ENCODE results near the gene PGM1. TPM values are rescaled to one million over a fixed set of nuclear protein-coding genes. Genes with fewer than 3 reads are reported as not detected.

Gene PGM1
- total RNA-seq, 8 experiments from 2014 or later = 24.4 to 50.1 (median 34.2) TPM

DNA sequence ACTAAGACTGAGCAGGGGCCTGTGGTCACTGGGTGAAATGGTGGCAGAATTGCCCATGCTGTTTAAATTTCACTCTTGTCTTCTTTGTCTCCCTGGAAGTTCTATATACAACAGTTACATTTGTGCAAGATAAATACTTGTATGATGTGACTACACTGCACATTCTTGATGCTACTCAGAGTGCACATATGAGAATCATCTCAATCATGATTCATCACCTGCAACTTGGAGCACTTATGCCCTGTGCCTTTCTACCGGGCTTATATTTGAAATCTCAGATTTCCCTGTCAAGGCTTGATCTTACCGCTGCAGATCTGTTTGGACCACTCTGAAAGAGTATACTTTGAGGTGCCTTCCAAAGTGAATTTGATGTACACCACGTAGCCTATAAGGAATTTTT, 10.6 kb downstream of the PGM1 start:
- ATAC-seq (replicated peaks in 6 of 8) = no peak
- no peak overlapping the region for H3K27ac ChIP-seq
- in situ Hi-C loops (cut with MboI; ENCODE audit: low pct_unique_long_range_greater_than_20kb in 2 of 9, low sequenced_read_pairs in 9 of 9, unreplicated experiment in 9 of 9) = loop anchor here in 6 of 9 experiments (25.0 kb wide), 1 partner anchor 633 kb away; no protein-coding TSS in a partner anchor
- no peaks in the 10 kb centered on the region for H3K4me1 ChIP-seq (replicated peaks in 1 of 2)
- 80 to 100% (median 89%) methylated on average over 1 to 3 of the region's 3 CpGs; no CpG with 5 or more reads in 2 of the 10 experiments for whole genome bisulfite sequencing, 10 experiments
- no peak overlapping the region for H3K4me3 ChIP-seq

DNA sequence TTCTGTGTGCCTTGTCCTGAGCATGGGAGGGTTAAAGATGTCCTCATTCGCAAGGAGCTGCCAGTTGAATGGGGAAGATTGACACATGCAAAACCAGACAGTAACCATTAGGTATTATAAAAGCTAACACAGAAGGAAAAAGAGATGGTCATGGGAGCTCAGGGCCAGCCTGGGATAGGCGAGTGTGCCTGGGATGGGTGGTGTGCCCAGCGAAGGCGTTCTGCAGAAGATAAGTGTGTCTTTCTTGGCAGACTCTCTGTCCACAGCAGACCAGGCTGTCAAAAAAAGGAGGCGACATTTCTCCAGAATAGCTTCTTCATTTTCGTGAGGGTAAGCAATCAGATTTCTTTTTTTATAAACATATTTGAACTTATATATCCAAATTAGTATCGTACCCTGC, 14.1 kb downstream of the PGM1 start:
- in situ Hi-C loops (cut with MboI; ENCODE audit: low pct_unique_long_range_greater_than_20kb in 2 of 9, low sequenced_read_pairs in 9 of 9, unreplicated experiment in 9 of 9) = loop anchor here in 6 of 9 experiments (25.0 kb wide), 1 partner anchor 630 kb away; no protein-coding TSS in a partner anchor
- no peak for ATAC-seq (replicated peaks in 6 of 8)
- 87 to 100% (median 94%) methylated on average over 1 to 7 of the region's 7 CpGs; no CpG with 5 or more reads in 1 of the 10 experiments for WGBS, 10 experiments
- no peaks in the 10 kb centered on the region for H3K4me1 ChIP-seq (replicated peaks in 1 of 2)
- no peak overlapping the region for H3K4me3 ChIP-seq
- H3K27ac ChIP-seq = no peak overlapping the region

DNA sequence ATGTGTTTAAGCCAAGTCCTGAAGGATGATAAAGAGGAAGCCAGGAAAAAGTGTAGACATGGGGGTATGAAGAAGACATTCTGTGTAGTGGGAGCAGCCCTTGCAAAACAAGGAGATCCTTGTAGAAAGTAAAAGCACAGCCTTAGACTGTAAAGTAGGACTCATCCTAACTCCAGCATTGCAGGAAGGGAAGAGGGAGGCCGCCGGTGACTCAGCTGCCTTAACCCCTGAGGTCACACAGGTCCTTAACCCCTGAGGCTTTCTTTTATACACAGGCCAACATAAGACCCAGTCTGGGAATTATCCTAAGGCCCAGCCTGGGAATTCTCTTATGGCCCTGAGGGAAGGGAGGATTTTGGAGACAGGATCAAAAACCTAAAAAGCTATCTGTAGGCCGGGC, 18.0 kb downstream of the PGM1 start:
- in situ Hi-C loops (cut with MboI; ENCODE audit: low pct_unique_long_range_greater_than_20kb in 2 of 9, low sequenced_read_pairs in 9 of 9, unreplicated experiment in 9 of 9) = loop anchor here in 7 of 9 experiments (10.0 to 25.0 kb wide), 2 partner anchors 626 to 634 kb away; no protein-coding TSS in a partner anchor
- ATAC-seq (replicated peaks in 6 of 8) = no peak
- Histone ChIP-seq H3K4me1 (replicated peaks in 1 of 2) (peaks cover 0 to 3% of the 10 kb centered on the region in 2 donors), H3K4me3 (no peak overlapping the region), H3K27ac (no peak overlapping the region)
- 30 to 100% (median 80%) methylated on average over 1 to 3 of the region's 3 CpGs; no CpG with 5 or more reads in 4 of the 10 experiments for WGBS, 10 experiments

- 44 to 100% (median 86%) methylated on average over 1 to 4 of the region's 4 CpGs for WGBS, 10 experiments
- no peak for ATAC-seq (replicated peaks in 6 of 8)
- Histone ChIP-seq H3K4me1 (replicated peaks in 1 of 2) (peaks cover 0 to 3% of the 10 kb centered on the region in 2 donors), H3K4me3 (no peak overlapping the region), H3K27ac (no peak overlapping the region)
- in situ Hi-C loops (cut with MboI; ENCODE audit: low pct_unique_long_range_greater_than_20kb in 2 of 9, low sequenced_read_pairs in 9 of 9, unreplicated experiment in 9 of 9) = loop anchor here in 7 of 9 experiments (10.0 to 25.0 kb wide), 2 partner anchors 625 to 632 kb away; no protein-coding TSS in a partner anchor
Observed at GRCh38 chr1:63612564-63612963, 19.4 kb downstream of the PGM1 start.

GRCh38 chr1:63612971-63613370, 19.8 kb downstream of the PGM1 start:
- H3K4me3 ChIP-seq = no peak overlapping the region
- H3K4me1 ChIP-seq (replicated peaks in 1 of 2) = peaks cover 0 to 3% of the 10 kb centered on the region in 2 donors
- no peak for ATAC-seq (replicated peaks in 6 of 8)
- no peak overlapping the region for H3K27ac ChIP-seq
- in situ Hi-C loops (cut with MboI; ENCODE audit: low pct_unique_long_range_greater_than_20kb in 2 of 9, low sequenced_read_pairs in 9 of 9, unreplicated experiment in 9 of 9) = loop anchor here in 7 of 9 experiments (10.0 to 25.0 kb wide), 2 partner anchors 624 to 632 kb away; no protein-coding TSS in a partner anchor

GRCh38 chr1:63615768-63616420, 22.7 kb downstream of the PGM1 start:
- 3 to 45% (median 27%) methylated on average over 2 to 6 of the region's 6 CpGs for WGBS, 10 experiments
- Histone ChIP-seq H3K27ac (no peak overlapping the region), H3K4me1 (replicated peaks in 1 of 2) (peaks cover 0 to 3% of the 10 kb centered on the region in 2 donors), H3K4me3 (no peak overlapping the region)
- peak; percentile 60 to 86 (median 68) for ATAC-seq (replicated peaks in 6 of 8)
- in situ Hi-C loops (cut with MboI; ENCODE audit: low pct_unique_long_range_greater_than_20kb in 2 of 9, low sequenced_read_pairs in 9 of 9, unreplicated experiment in 9 of 9) = loop anchor here in 7 of 9 experiments (10.0 to 25.0 kb wide), 2 partner anchors 621 to 629 kb away; no protein-coding TSS in a partner anchor

DNA sequence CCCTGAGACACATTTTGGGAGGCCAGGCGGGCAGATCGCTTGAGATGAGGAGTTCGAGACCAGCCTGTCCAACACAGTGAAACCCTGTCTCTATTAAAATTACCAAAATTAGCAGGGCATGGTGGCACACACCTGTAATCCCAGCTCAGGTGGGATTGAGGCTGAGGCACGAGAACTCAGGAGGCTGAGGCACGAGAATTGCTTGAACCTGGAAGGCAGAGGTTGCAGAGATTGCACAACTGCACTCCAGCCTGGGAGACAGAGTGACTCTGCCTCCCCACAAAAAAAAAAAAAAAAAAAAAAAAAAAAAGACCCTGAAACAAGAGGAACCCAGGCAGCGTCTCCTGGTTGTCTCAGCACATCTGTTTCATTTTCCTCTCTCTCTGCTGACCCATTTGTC, 24.2 kb downstream of the PGM1 start:
- peaks cover 0 to 3% of the 10 kb centered on the region in 2 donors for H3K4me1 ChIP-seq (replicated peaks in 1 of 2)
- in situ Hi-C loops (cut with MboI; ENCODE audit: low pct_unique_long_range_greater_than_20kb in 2 of 9, low sequenced_read_pairs in 9 of 9, unreplicated experiment in 9 of 9) = loop anchor here in 7 of 9 experiments (10.0 to 25.0 kb wide), 2 partner anchors 620 to 627 kb away; no protein-coding TSS in a partner anchor
- WGBS, 10 experiments = 70 to 100% (median 94%) methylated on average over 2 to 6 of the region's 6 CpGs; no CpG with 5 or more reads in 4 of the 10 experiments
- no peak overlapping the region for H3K4me3 ChIP-seq
- ATAC-seq (replicated peaks in 6 of 8) = no peak
- no peak overlapping the region for H3K27ac ChIP-seq

DNA sequence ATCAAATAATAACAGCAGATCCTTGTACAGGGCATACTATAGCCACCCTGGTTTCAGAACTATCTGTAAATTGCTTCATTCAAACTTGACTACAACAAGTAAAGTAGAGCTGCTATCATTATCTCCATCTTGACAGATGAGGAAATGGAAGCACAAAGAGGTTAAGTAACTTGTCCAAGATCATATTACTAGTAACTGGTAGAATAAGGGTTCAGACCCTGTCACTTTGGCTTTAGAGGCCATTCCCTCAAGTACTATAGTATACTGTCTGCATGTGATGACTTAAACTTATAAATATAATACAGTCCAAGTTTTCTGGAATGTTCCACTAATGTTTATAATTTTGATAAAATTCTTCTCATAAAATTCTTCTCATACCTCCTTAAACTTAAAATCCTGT, 24.8 kb downstream of the PGM1 start:
- in situ Hi-C loops (cut with MboI; ENCODE audit: low pct_unique_long_range_greater_than_20kb in 2 of 9, low sequenced_read_pairs in 9 of 9, unreplicated experiment in 9 of 9) = loop anchor here in 7 of 9 experiments (10.0 to 25.0 kb wide), 2 partner anchors 619 to 627 kb away; no protein-coding TSS in a partner anchor
- Histone ChIP-seq H3K4me3 (no peak overlapping the region), H3K4me1 (replicated peaks in 1 of 2) (peaks cover 0 to 3% of the 10 kb centered on the region in 2 donors), H3K27ac (no peak overlapping the region)
- no peak for ATAC-seq (replicated peaks in 6 of 8)

DNA sequence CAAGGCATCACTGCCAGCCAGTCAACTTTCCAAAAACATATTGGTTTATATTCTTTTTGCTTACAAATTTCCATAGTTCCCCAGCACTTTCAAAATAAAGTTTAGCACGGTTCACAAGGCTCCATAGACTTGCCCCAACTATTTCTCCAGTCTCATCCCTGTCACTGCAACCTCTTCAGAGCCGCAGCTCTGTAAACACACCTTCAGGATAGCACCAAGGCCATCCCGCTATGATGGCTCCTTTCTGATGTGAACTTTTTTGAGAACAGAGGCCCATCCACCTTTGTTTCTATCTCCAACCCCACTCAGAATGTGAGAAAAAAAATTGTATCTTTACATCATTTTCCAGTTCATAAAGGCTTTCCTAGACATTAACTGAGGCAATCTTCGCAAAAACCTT, 26.3 kb downstream of the PGM1 start:
- H3K4me3 ChIP-seq = no peak overlapping the region
- no peak for ATAC-seq (replicated peaks in 6 of 8)
- no peak overlapping the region for H3K27ac ChIP-seq
- in situ Hi-C loops (cut with MboI; ENCODE audit: low pct_unique_long_range_greater_than_20kb in 2 of 9, low sequenced_read_pairs in 9 of 9, unreplicated experiment in 9 of 9) = loop anchor here in 7 of 9 experiments (10.0 to 25.0 kb wide), 2 partner anchors 618 to 625 kb away; no protein-coding TSS in a partner anchor
- WGBS, 10 experiments = 29 to 100% (median 89%) methylated on average over 1 to 4 of the region's 4 CpGs
- peaks cover 10 to 17% of the 10 kb centered on the region in 2 donors for H3K4me1 ChIP-seq (replicated peaks in 1 of 2)

DNA sequence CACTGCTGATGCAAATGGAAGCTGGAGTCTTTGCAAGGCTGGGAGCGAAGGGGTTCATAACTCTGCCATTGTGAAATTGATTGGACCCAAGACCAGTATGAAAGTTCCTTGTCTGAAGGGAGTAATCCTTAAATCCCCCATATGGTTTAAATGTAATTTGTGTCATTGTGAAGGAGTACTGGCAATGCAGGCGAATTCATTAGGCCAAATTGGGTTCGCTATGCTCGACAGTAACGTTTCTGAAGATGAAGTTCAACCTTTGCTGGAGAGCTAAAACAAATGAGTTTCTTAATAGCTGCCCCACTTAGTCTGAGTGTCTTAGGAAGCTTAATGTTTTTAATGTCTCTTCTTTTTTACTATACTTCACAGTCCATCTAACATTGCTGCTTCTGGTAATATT, 27.5 kb downstream of the PGM1 start:
- ATAC-seq (replicated peaks in 6 of 8) = no peak
- Histone ChIP-seq H3K27ac (no peak overlapping the region), H3K4me1 (replicated peaks in 1 of 2) (peaks cover 10 to 23% of the 10 kb centered on the region in 2 donors), H3K4me3 (no peak overlapping the region)
- in situ Hi-C loops (cut with MboI; ENCODE audit: low pct_unique_long_range_greater_than_20kb in 2 of 9, low sequenced_read_pairs in 9 of 9, unreplicated experiment in 9 of 9) = loop anchor here in 6 of 9 experiments (25.0 kb wide), 1 partner anchor 617 kb away; no protein-coding TSS in a partner anchor
- WGBS, 10 experiments = 80 to 100% (median 88%) methylated on average over 1 to 5 of the region's 5 CpGs; no CpG with 5 or more reads in 3 of the 10 experiments

DNA sequence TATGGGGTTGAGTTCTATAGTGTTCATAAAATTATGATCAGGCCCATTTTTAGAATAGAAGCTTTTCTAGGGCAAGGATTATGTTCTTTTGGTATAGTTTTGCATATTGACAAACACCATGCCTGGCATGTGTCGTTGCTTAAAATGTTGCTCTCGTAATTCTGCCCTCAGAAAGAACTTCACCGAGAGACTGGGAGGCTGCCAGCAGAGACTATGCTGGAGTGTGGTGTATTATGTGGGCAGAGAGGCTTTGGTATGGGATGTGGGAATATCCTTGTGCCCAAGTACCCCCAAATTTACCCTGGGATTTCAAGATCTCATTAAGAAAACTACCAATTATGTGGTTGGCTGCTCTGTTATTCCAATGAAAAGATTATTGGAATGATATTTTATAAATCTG, 27.9 kb downstream of the PGM1 start:
- 77 to 100% (median 95%) methylated on average over 1 to 3 of the region's 3 CpGs; no CpG with 5 or more reads in 2 of the 10 experiments for whole genome bisulfite sequencing, 10 experiments
- no peak overlapping the region for H3K27ac ChIP-seq
- H3K4me3 ChIP-seq = no peak overlapping the region
- no peak for ATAC-seq (replicated peaks in 6 of 8)
- in situ Hi-C loops (cut with MboI; ENCODE audit: low pct_unique_long_range_greater_than_20kb in 2 of 9, low sequenced_read_pairs in 9 of 9, unreplicated experiment in 9 of 9) = loop anchor here in 6 of 9 experiments (25.0 kb wide), 1 partner anchor 616 kb away; no protein-coding TSS in a partner anchor
- peaks cover 10 to 22% of the 10 kb centered on the region in 2 donors for H3K4me1 ChIP-seq (replicated peaks in 1 of 2)

- in situ Hi-C loops (cut with MboI; ENCODE audit: low pct_unique_long_range_greater_than_20kb in 2 of 9, low sequenced_read_pairs in 9 of 9, unreplicated experiment in 9 of 9) = loop anchor here in 6 of 9 experiments (25.0 kb wide), 1 partner anchor 616 kb away; no protein-coding TSS in a partner anchor
- Histone ChIP-seq H3K27ac (no peak overlapping the region), H3K4me1 (replicated peaks in 1 of 2) (peaks cover 10 to 20% of the 10 kb centered on the region in 2 donors), H3K4me3 (no peak overlapping the region)
- 10 to 100% (median 88%) methylated on average over 1 to 6 of the region's 6 CpGs; no CpG with 5 or more reads in 1 of the 10 experiments for WGBS, 10 experiments
- no peak for ATAC-seq (replicated peaks in 6 of 8)
Observed at GRCh38 chr1:63621698-63622097, 28.5 kb downstream of the PGM1 start.
